ENCODE measurements around the gene TRIM5. TPM values are rescaled to one million over a fixed set of nuclear protein-coding genes. Genes with fewer than 3 reads are reported as not detected.

The TRIM5 gene
- total RNA-seq, 2 donors from 2014 or later, result 16.0 to 21.4 TPM

GRCh38 chr11:5698281-5698680, 13.4 kb upstream of the TRIM5 start:
- H3K4me1 Mint-ChIP-seq, result no peaks in the 10 kb centered on the region
- no peaks in the 10 kb centered on the region for H3K4me1 ChIP-seq (ENCODE audit: control insufficient read depth, insufficient read depth, low read length)
- WGBS, 2 experiments (ENCODE audit: insufficient coverage in 1 of 2, insufficient read length in 1 of 2), result 95 to 96% methylated on average over 6 to 7 of the region's 7 CpGs
- H3K36me3 ChIP-seq (ENCODE audit: control insufficient read depth, insufficient read depth, low read length), result no peaks in the 10 kb centered on the region
- H3K36me3 Mint-ChIP-seq (ENCODE audit: low read depth), result no peaks in the 10 kb centered on the region
- H3K9ac ChIP-seq (ENCODE audit: extremely low read depth, low read length, poor library complexity, severe bottlenecking), result no peak overlapping the region
- H3K27ac ChIP-seq (ENCODE audit: low read depth, low read length), result no peak overlapping the region
- H3K9me3 ChIP-seq (ENCODE audit: control insufficient read depth, low read length), result no peaks in the 10 kb centered on the region
- H3K9me3 Mint-ChIP-seq, result no peaks in the 10 kb centered on the region
- H3K27ac Mint-ChIP-seq, result no peak overlapping the region
- DNase-seq, result no peak
- H3K4me3 ChIP-seq (ENCODE audit: low read length), result no peak overlapping the region
- no peak overlapping the region for H3K4me3 Mint-ChIP-seq
- no peaks in the 10 kb centered on the region for H3K27me3 ChIP-seq (ENCODE audit: control insufficient read depth, insufficient read depth, low read length, poor library complexity, severe bottlenecking)
- H3K27me3 Mint-ChIP-seq (ENCODE audit: insufficient read depth), result no peaks in the 10 kb centered on the region
- TF ChIP-seq CTCF (conservative IDR thresholded peaks at IDR 0.05), result no peak

GRCh38 chr11:5696210-5696609, 11.3 kb upstream of the TRIM5 start:
- no peak overlapping the region for H3K27ac ChIP-seq (ENCODE audit: low read depth, low read length)
- no peak for DNase-seq
- no peak for TF ChIP-seq CTCF (conservative IDR thresholded peaks at IDR 0.05)
- no peak overlapping the region for H3K4me3 Mint-ChIP-seq
- WGBS, 2 experiments (ENCODE audit: insufficient coverage in 1 of 2, insufficient read length in 1 of 2), result 98 to 100% methylated on average over 2 of the region's 2 CpGs
- H3K9me3 ChIP-seq (ENCODE audit: control insufficient read depth, low read length), result peaks cover 5% of the 10 kb centered on the region
- no peaks in the 10 kb centered on the region for H3K27me3 ChIP-seq (ENCODE audit: control insufficient read depth, insufficient read depth, low read length, poor library complexity, severe bottlenecking)
- H3K4me1 Mint-ChIP-seq, result no peaks in the 10 kb centered on the region
- H3K4me3 ChIP-seq (ENCODE audit: low read length), result no peak overlapping the region
- no peaks in the 10 kb centered on the region for H3K36me3 ChIP-seq (ENCODE audit: control insufficient read depth, insufficient read depth, low read length)
- no peaks in the 10 kb centered on the region for H3K4me1 ChIP-seq (ENCODE audit: control insufficient read depth, insufficient read depth, low read length)
- no peak overlapping the region for H3K9ac ChIP-seq (ENCODE audit: extremely low read depth, low read length, poor library complexity, severe bottlenecking)
- H3K9me3 Mint-ChIP-seq, result peaks cover 1% of the 10 kb centered on the region
- no peaks in the 10 kb centered on the region for H3K36me3 Mint-ChIP-seq (ENCODE audit: low read depth)
- H3K27ac Mint-ChIP-seq, result no peak overlapping the region
- H3K27me3 Mint-ChIP-seq (ENCODE audit: insufficient read depth), result no peaks in the 10 kb centered on the region

GRCh38 chr11:5695580-5695979, 10.7 kb upstream of the TRIM5 start:
- no peaks in the 10 kb centered on the region for H3K27me3 Mint-ChIP-seq (ENCODE audit: insufficient read depth)
- Histone ChIP-seq H3K4me3 (ENCODE audit: low read length) (no peak overlapping the region), H3K9ac (ENCODE audit: extremely low read depth, low read length, poor library complexity, severe bottlenecking) (no peak overlapping the region), H3K27ac (ENCODE audit: low read depth, low read length) (no peak overlapping the region), H3K36me3 (ENCODE audit: control insufficient read depth, insufficient read depth, low read length) (no peaks in the 10 kb centered on the region), H3K9me3 (ENCODE audit: control insufficient read depth, low read length) (peaks cover 5% of the 10 kb centered on the region), H3K4me1 (ENCODE audit: control insufficient read depth, insufficient read depth, low read length) (no peaks in the 10 kb centered on the region), H3K27me3 (ENCODE audit: control insufficient read depth, insufficient read depth, low read length, poor library complexity, severe bottlenecking) (no peaks in the 10 kb centered on the region)
- peaks cover 3% of the 10 kb centered on the region for H3K4me1 Mint-ChIP-seq
- H3K36me3 Mint-ChIP-seq (ENCODE audit: low read depth), result no peaks in the 10 kb centered on the region
- H3K27ac Mint-ChIP-seq, result no peak overlapping the region
- WGBS, 2 experiments (ENCODE audit: insufficient coverage in 1 of 2, insufficient read length in 1 of 2), result 89 to 100% methylated on average over 1 of the region's 1 CpG
- H3K9me3 Mint-ChIP-seq, result peaks cover 4% of the 10 kb centered on the region
- no peak for DNase-seq
- TF ChIP-seq CTCF (conservative IDR thresholded peaks at IDR 0.05), result no peak
- no peak overlapping the region for H3K4me3 Mint-ChIP-seq
